Endodermal cell (in vitro differentiated cells): Measurements from ENCODE around the gene FTMT. TPM values are rescaled to one million over a fixed set of nuclear protein-coding genes. Genes with fewer than 3 reads are reported as not detected.

Experiments
- DNase-seq: peaks from one replicate; pipeline ENCODE4 v3.0.0-alpha.2; 2017
- H3K27ac ChIP-seq: 2 replicates; pipeline ENCODE4 v1.5.1; 2013; ENCODE audit warnings: mild to moderate bottlenecking, low read depth, low read length, moderate library complexity
- H3K27me3 ChIP-seq: 2 replicates; pipeline ENCODE4 v1.6.1; 2013; ENCODE audit warnings: mild to moderate bottlenecking, low read length, moderate library complexity; ENCODE audit not compliant: insufficient read depth, control insufficient read depth, poor library complexity, severe bottlenecking
- H3K36me3 ChIP-seq: 2 replicates; pipeline ENCODE4 v1.7.0; 2013; ENCODE audit warnings: mild to moderate bottlenecking, low read length, moderate library complexity; ENCODE audit not compliant: control insufficient read depth, insufficient read depth
- H3K4me1 ChIP-seq: one replicate; pipeline ENCODE4 v1.7.0; 2013; ENCODE audit warnings: low read length; ENCODE audit not compliant: control insufficient read depth, insufficient read depth
- H3K4me3 ChIP-seq: 2 replicates; pipeline ENCODE4 v1.5.1; 2013; ENCODE audit warnings: mild to moderate bottlenecking, low read length, moderate library complexity
- H3K9ac ChIP-seq: 2 replicates; pipeline ENCODE4 v1.6.1; 2013; ENCODE audit warnings: mild to moderate bottlenecking, low read length, moderate library complexity; ENCODE audit not compliant: poor library complexity, severe bottlenecking; ENCODE audit errors: extremely low read depth
- H3K9me3 ChIP-seq: 2 replicates; pipeline ENCODE4 v1.6.1; 2013; ENCODE audit warnings: mild to moderate bottlenecking, low read length, moderate library complexity; ENCODE audit not compliant: control insufficient read depth
- H3K27ac Mint-ChIP-seq: 2 replicates; pipeline ENCODE4 v1.8.0; 2020; ENCODE audit warnings: mixed read lengths
- H3K27me3 Mint-ChIP-seq: 2 replicates; pipeline ENCODE4 v1.8.0; 2021; ENCODE audit warnings: mild to moderate bottlenecking, mixed read lengths; ENCODE audit not compliant: insufficient read depth
- H3K36me3 Mint-ChIP-seq: 2 replicates; pipeline ENCODE4 v1.8.0; 2020; ENCODE audit warnings: low read depth, mixed read lengths
- H3K4me1 Mint-ChIP-seq: 2 replicates; pipeline ENCODE4 v1.8.0; 2020; ENCODE audit warnings: mixed read lengths
- H3K4me3 Mint-ChIP-seq: 2 replicates; pipeline ENCODE4 v1.8.0; 2020; ENCODE audit warnings: mild to moderate bottlenecking, moderate library complexity, mixed read lengths
- H3K9me3 Mint-ChIP-seq: 2 replicates; pipeline ENCODE4 v1.8.0; 2020; ENCODE audit warnings: mild to moderate bottlenecking, mixed read lengths
- WGBS, 2 experiments: methylation state at CpG; one replicate each; pipeline versions ENCODE4 v1.1.5 to v1.1.7; 2013; ENCODE audit warnings: missing lambda C conversion rate in 2 of 2, mixed read lengths in 1 of 2; ENCODE audit not compliant: insufficient coverage in 1 of 2, insufficient read length in 1 of 2; 5-methylcytosine and 5-hydroxymethylcytosine counted together
- total RNA-seq, 2 donors: library from RNA; stranded (reverse); fragmentation: NEBNext Ultra II Directional in 1 of 2; extraction: Animal tissue kit (Norgen Biotek cat#: 25700) in 1 of 2; gene quantifications; 2 replicates in 1 of 2; 3 replicates in 1 of 2; pipeline ENCODE4 v1.2.1, GENCODE V29; 2021
- TF ChIP-seq, protein P1 (sequence below): fragments of 200-600 bp; sonication (generic); conservative IDR thresholded peaks from 2 replicates; pipeline ENCODE4 v1.5.0; 2021; ENCODE audit warnings: antibody characterized with exemption, mild to moderate bottlenecking

Gene FTMT
- total RNA-seq, 2 donors from 2014 or later: not detected

DNA sequence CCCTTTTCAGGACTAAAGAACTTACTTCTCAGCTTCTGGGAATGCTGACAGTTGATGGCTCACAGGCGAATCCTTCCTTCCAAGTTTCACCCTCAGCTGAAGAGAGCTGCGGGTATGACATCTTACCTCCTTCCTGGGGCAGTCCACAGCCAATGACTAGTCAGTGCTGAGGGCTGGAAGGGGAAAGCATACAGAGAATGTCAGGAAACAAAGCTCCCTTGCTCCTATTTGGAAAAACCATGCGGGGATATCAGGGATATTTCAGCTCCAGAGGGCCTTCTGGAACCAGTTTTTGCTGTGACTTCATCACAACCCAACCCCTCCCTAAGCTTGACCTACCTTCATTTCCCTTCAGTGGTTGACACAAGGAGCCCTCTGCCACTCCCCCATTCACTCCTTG lies 15.7 kb downstream of the FTMT start:
- no peaks in the 10 kb centered on the region for H3K36me3 ChIP-seq
- H3K27me3 Mint-ChIP-seq: no peaks in the 10 kb centered on the region
- no peak for DNase-seq
- H3K4me1 ChIP-seq: no peaks in the 10 kb centered on the region
- no peak overlapping the region for H3K27ac ChIP-seq
- 82 to 84% methylated on average over 3 of the region's 3 CpGs for WGBS, 2 experiments
- H3K27ac Mint-ChIP-seq: no peak overlapping the region
- no peaks in the 10 kb centered on the region for H3K9me3 ChIP-seq
- TF ChIP-seq, protein P1, sequence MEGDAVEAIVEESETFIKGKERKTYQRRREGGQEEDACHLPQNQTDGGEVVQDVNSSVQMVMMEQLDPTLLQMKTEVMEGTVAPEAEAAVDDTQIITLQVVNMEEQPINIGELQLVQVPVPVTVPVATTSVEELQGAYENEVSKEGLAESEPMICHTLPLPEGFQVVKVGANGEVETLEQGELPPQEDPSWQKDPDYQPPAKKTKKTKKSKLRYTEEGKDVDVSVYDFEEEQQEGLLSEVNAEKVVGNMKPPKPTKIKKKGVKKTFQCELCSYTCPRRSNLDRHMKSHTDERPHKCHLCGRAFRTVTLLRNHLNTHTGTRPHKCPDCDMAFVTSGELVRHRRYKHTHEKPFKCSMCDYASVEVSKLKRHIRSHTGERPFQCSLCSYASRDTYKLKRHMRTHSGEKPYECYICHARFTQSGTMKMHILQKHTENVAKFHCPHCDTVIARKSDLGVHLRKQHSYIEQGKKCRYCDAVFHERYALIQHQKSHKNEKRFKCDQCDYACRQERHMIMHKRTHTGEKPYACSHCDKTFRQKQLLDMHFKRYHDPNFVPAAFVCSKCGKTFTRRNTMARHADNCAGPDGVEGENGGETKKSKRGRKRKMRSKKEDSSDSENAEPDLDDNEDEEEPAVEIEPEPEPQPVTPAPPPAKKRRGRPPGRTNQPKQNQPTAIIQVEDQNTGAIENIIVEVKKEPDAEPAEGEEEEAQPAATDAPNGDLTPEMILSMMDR: no peak
- no peaks in the 10 kb centered on the region for H3K27me3 ChIP-seq
- no peak overlapping the region for H3K4me3 Mint-ChIP-seq
- no peak overlapping the region for H3K9ac ChIP-seq
- no peaks in the 10 kb centered on the region for H3K36me3 Mint-ChIP-seq
- no peaks in the 10 kb centered on the region for H3K4me1 Mint-ChIP-seq
- H3K9me3 Mint-ChIP-seq: no peaks in the 10 kb centered on the region
- no peak overlapping the region for H3K4me3 ChIP-seq

DNA sequence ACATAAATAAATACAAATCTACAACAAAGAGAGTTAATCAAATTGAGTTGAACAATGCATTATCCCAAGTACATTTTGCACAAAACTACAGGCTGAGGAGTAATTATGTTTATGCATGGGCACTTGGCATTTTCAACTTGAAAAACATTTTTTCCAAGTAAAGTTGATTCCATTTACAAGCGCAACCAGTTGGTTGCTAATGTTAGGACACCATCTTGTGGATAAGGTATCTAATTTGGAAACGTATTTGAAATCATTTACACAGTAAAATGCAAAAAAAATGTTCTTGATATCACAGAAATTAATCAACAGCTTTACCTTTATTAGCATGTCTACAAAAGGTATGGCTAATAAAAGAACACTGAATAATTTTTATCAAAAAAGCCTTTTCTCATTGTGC lies 18.8 kb downstream of the FTMT start:
- no peaks in the 10 kb centered on the region for H3K4me1 Mint-ChIP-seq
- Histone ChIP-seq H3K9me3 (no peaks in the 10 kb centered on the region), H3K9ac (no peak overlapping the region), H3K27ac (no peak overlapping the region), H3K4me3 (no peak overlapping the region), H3K4me1 (no peaks in the 10 kb centered on the region), H3K36me3 (no peaks in the 10 kb centered on the region), H3K27me3 (no peaks in the 10 kb centered on the region)
- no peak overlapping the region for H3K4me3 Mint-ChIP-seq
- no peaks in the 10 kb centered on the region for H3K27me3 Mint-ChIP-seq
- TF ChIP-seq, protein P1: peak; percentile 60
- H3K36me3 Mint-ChIP-seq: no peaks in the 10 kb centered on the region
- WGBS, 2 experiments: 61 to 71% methylated on average over 1 to 2 of the region's 2 CpGs
- H3K27ac Mint-ChIP-seq: no peak overlapping the region
- DNase-seq: no peak
- H3K9me3 Mint-ChIP-seq: no peaks in the 10 kb centered on the region

DNA sequence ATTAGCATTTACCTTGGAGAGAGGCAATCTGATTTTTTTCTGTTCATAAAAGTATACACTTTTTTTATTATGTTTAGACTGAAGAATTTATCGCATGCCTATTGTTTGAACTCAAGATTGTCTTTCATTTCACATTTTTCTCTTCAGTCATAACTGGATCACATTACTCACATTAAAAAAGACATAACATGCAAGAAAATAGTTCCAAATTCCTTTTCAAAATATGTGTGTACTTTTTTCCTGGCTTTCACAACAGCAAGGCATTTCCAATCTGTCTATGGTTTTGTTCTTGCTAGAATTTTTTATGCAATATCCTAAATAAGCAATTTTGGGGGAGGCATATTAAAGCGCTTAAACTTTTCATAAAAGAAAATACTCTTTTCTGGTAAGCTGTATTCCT lies 21.2 kb downstream of the FTMT start:
- 98 to 100% methylated on average over 1 to 2 of the region's 2 CpGs for WGBS, 2 experiments
- H3K27ac Mint-ChIP-seq: no peak overlapping the region
- TF ChIP-seq, protein P1: no peak
- no peaks in the 10 kb centered on the region for H3K27me3 Mint-ChIP-seq
- no peaks in the 10 kb centered on the region for H3K36me3 ChIP-seq
- no peak overlapping the region for H3K27ac ChIP-seq
- H3K9me3 ChIP-seq: no peaks in the 10 kb centered on the region
- H3K4me1 Mint-ChIP-seq: no peaks in the 10 kb centered on the region
- no peaks in the 10 kb centered on the region for H3K36me3 Mint-ChIP-seq
- no peak for DNase-seq
- no peaks in the 10 kb centered on the region for H3K9me3 Mint-ChIP-seq
- no peak overlapping the region for H3K9ac ChIP-seq
- no peak overlapping the region for H3K4me3 Mint-ChIP-seq
- H3K27me3 ChIP-seq: no peaks in the 10 kb centered on the region
- no peak overlapping the region for H3K4me3 ChIP-seq
- no peaks in the 10 kb centered on the region for H3K4me1 ChIP-seq
